GM21576 (cell line): ENCODE measurements around the gene YTHDC2.
A peak's percentile ranks its signal among the peaks of the same experiment; 100 is the strongest.

Experiments used
- ATAC-seq: cut with Tn5 transposase; IDR thresholded peaks from one replicate; pipeline ENCODE4 v1.9.1; 2021; ENCODE audit warnings: mild to moderate bottlenecking, moderate library complexity; ENCODE audit not compliant: unreplicated experiment

Gene YTHDC2

GRCh38 chr5:113519412-113519811, 5.9 kb downstream of the YTHDC2 start:
- no peak for ATAC-seq

GRCh38 chr5:113520429-113520828, 6.9 kb downstream of the YTHDC2 start:
- ATAC-seq: peak; percentile 55

GRCh38 chr5:113520899-113521298, 7.4 kb downstream of the YTHDC2 start:
- ATAC-seq: no peak

- no peak for ATAC-seq
Observed at GRCh38 chr5:113523168-113523567, 9.7 kb downstream of the YTHDC2 start.

- peak; percentile 74 for ATAC-seq
Observed at GRCh38 chr5:113524927-113525326, 11.4 kb downstream of the YTHDC2 start.

GRCh38 chr5:113526421-113526820, 12.9 kb downstream of the YTHDC2 start:
- ATAC-seq: no peak

GRCh38 chr5:113527746-113528145, 14.3 kb downstream of the YTHDC2 start:
- no peak for ATAC-seq

- no peak for ATAC-seq
Observed at GRCh38 chr5:113531481-113532159, 18.1 kb downstream of the YTHDC2 start.

GRCh38 chr5:113538313-113538712, 24.8 kb downstream of the YTHDC2 start:
- ATAC-seq: no peak

- ATAC-seq: no peak
Observed at GRCh38 chr5:113546703-113547183, 33.2 kb downstream of the YTHDC2 start.

- no peak for ATAC-seq
Observed at GRCh38 chr5:113548396-113548795, 34.9 kb downstream of the YTHDC2 start.

GRCh38 chr5:113552137-113552536, 38.6 kb downstream of the YTHDC2 start:
- ATAC-seq: no peak

GRCh38 chr5:113552620-113553019, 39.1 kb downstream of the YTHDC2 start:
- ATAC-seq: no peak

GRCh38 chr5:113562828-113563400, 49.4 kb downstream of the YTHDC2 start:
- ATAC-seq: no peak

- ATAC-seq: no peak
Observed at GRCh38 chr5:113569396-113569795, 55.9 kb downstream of the YTHDC2 start.

GRCh38 chr5:113572716-113573115, 59.2 kb downstream of the YTHDC2 start:
- no peak for ATAC-seq

- no peak for ATAC-seq
Observed at GRCh38 chr5:113574417-113574816, 60.9 kb downstream of the YTHDC2 start.

- ATAC-seq: no peak
Observed at GRCh38 chr5:113575074-113575473, 61.6 kb downstream of the YTHDC2 start.

- ATAC-seq: no peak
Observed at GRCh38 chr5:113578091-113578490, 64.6 kb downstream of the YTHDC2 start.

- no peak for ATAC-seq
Observed at GRCh38 chr5:113581388-113581787, 67.9 kb downstream of the YTHDC2 start.

GRCh38 chr5:113598150-113598549, 84.7 kb downstream of the YTHDC2 start:
- no peak for ATAC-seq

GRCh38 chr5:113598926-113599325, 85.4 kb downstream of the YTHDC2 start:
- no peak for ATAC-seq
